SH-SY5Y (cell line): Measurements from ENCODE around the gene NAA11.

Experiments used
- GATA2 ChIP-seq: IDR thresholded peaks from 2 replicates; pipeline ENCODE4 v1.6.1; 2011; ENCODE audit warnings: mild to moderate bottlenecking, low read depth, low read length
- GATA3 ChIP-seq: IDR thresholded peaks from 2 replicates; pipeline ENCODE4 v1.6.1; 2011; ENCODE audit warnings: low read depth, mild to moderate bottlenecking, low read length, moderate library complexity

The NAA11 gene

GRCh38 chr4:79295086-79295485 lies 30.8 kb downstream of the NAA11 start:
- no peak for TF ChIP-seq GATA2
- TF ChIP-seq GATA3, result no peak

GRCh38 chr4:79294064-79294463 lies 31.8 kb downstream of the NAA11 start:
- TF ChIP-seq GATA3 (no peak), GATA2 (no peak)

GRCh38 chr4:79292008-79292407 lies 33.9 kb downstream of the NAA11 start:
- TF ChIP-seq GATA2 (no peak), GATA3 (no peak)

- TF ChIP-seq GATA2 (no peak), GATA3 (no peak)
These were observed 35.5 kb downstream of the NAA11 start for GRCh38 chr4:79290376-79290775.

GRCh38 chr4:79288185-79288584 lies 37.7 kb downstream of the NAA11 start:
- TF ChIP-seq GATA2, result no peak
- TF ChIP-seq GATA3, result no peak

GRCh38 chr4:79287718-79288117 lies 38.1 kb downstream of the NAA11 start:
- no peak for TF ChIP-seq GATA2
- TF ChIP-seq GATA3, result no peak

GRCh38 chr4:79287076-79287475 lies 38.8 kb downstream of the NAA11 start:
- TF ChIP-seq GATA2 (no peak), GATA3 (no peak)

GRCh38 chr4:79281566-79282359 lies 44.1 kb downstream of the NAA11 start:
- TF ChIP-seq GATA2, result no peak; the same call in 1 of the 2 replicates

- TF ChIP-seq GATA2, result peak; percentile 92
- peak; percentile 67; the same call in 1 of the 2 replicates for TF ChIP-seq GATA3
These were observed 51.9 kb downstream of the NAA11 start for GRCh38 chr4:79273915-79274314.

GRCh38 chr4:79272761-79273160 lies 53.1 kb downstream of the NAA11 start:
- TF ChIP-seq GATA3, result no peak
- TF ChIP-seq GATA2, result no peak

GRCh38 chr4:79272126-79272525 lies 53.7 kb downstream of the NAA11 start:
- TF ChIP-seq GATA2 (no peak), GATA3 (no peak)

GRCh38 chr4:79267671-79268070 lies 58.2 kb downstream of the NAA11 start:
- TF ChIP-seq GATA3, result no peak
- TF ChIP-seq GATA2, result no peak
